MM.1S (cell line): ENCODE results near the gene MBD2.

Source experiments
- DNase-seq: peaks from one replicate; pipeline ENCODE4 v3.0.0-alpha.2; 2015
- H2AFZ ChIP-seq: fragments of 300-600 bp; sonication (generic); 2 replicates; pipeline ENCODE4 v1.6.0; 2016; ENCODE audit warnings: antibody characterized with exemption, low read length
- H3F3A ChIP-seq: fragments of 300-600 bp; sonication (generic); 2 replicates; pipeline ENCODE4 v1.6.1; 2016; ENCODE audit warnings: mild to moderate bottlenecking, antibody characterized with exemption, low read length, moderate library complexity, mixed read lengths; ENCODE audit not compliant: insufficient read depth
- H3K27ac ChIP-seq: fragments of 300-600 bp; sonication (generic); 2 replicates; pipeline ENCODE4 v1.5.1; 2016; ENCODE audit warnings: mild to moderate bottlenecking, low read length
- H3K27me3 ChIP-seq: fragments of 300-600 bp; sonication (generic); replicated peaks from 2 replicates; pipeline ENCODE4 v1.6.0; 2016; ENCODE audit warnings: low read length; ENCODE audit not compliant: insufficient read depth
- H3K36me3 ChIP-seq: fragments of 300-600 bp; sonication (generic); replicated peaks from 2 replicates; pipeline ENCODE4 v1.6.1; 2016; ENCODE audit warnings: mild to moderate bottlenecking, low read length, mixed read lengths; ENCODE audit not compliant: insufficient read depth
- H3K4me1 ChIP-seq: fragments of 300-600 bp; sonication (generic); 2 replicates; pipeline ENCODE4 v1.6.1; 2016; ENCODE audit warnings: low read length, mixed read lengths
- H3K4me2 ChIP-seq: fragments of 300-600 bp; sonication (generic); 2 replicates; pipeline ENCODE4 v1.6.0; 2016; ENCODE audit warnings: low read depth, low read length
- H3K4me3 ChIP-seq: fragments of 300-600 bp; sonication (generic); 2 replicates; pipeline ENCODE4 v1.5.1; 2016; ENCODE audit warnings: low read length, mixed read lengths
- H3K79me2 ChIP-seq: fragments of 300-600 bp; sonication (generic); 2 replicates; pipeline ENCODE4 v1.6.1; 2016; ENCODE audit warnings: mixed run types, low read length, mixed read lengths
- H3K9ac ChIP-seq: fragments of 300-600 bp; sonication (generic); 2 replicates; pipeline ENCODE4 v1.6.1; 2016; ENCODE audit warnings: low read length, mixed read lengths
- H3K9me2 ChIP-seq: fragments of 300-600 bp; sonication (generic); replicated peaks from 2 replicates; pipeline ENCODE4 v1.6.1; 2016; ENCODE audit warnings: mild to moderate bottlenecking, low read length, mixed read lengths; ENCODE audit not compliant: insufficient read depth
- H3K9me3 ChIP-seq: fragments of 300-600 bp; sonication (generic); replicated peaks from 2 replicates; pipeline ENCODE4 v1.6.1; 2016; ENCODE audit warnings: mild to moderate bottlenecking, low read length, mixed read lengths; ENCODE audit not compliant: insufficient read depth
- H4K20me1 ChIP-seq: fragments of 300-600 bp; sonication (generic); 2 replicates; pipeline ENCODE4 v1.6.1; 2016; ENCODE audit warnings: mild to moderate bottlenecking, low read length, moderate library complexity, mixed read lengths; ENCODE audit not compliant: insufficient read depth
- CTCF ChIP-seq: fragments of 300-600 bp; sonication (generic); IDR thresholded peaks from 2 replicates; pipeline ENCODE4 v1.5.1; 2016; ENCODE audit warnings: antibody characterized with exemption, low read length, mixed read lengths
- EZH2 ChIP-seq: fragments of 300-600 bp; sonication (generic); optimal IDR thresholded peaks from 2 replicates; pipeline ENCODE3; 2017; ENCODE audit warnings: low read depth, mild to moderate bottlenecking, antibody characterized with exemption, low read length, mixed read lengths
- EZH2phosphoT487 ChIP-seq: fragments of 300-600 bp; sonication (generic); IDR thresholded peaks from 2 replicates; pipeline ENCODE4 v1.6.1; 2018; ENCODE audit warnings: antibody characterized with exemption, low read length

The MBD2 gene

GRCh38 chr18:54192900-54193299 lies 31.6 kb downstream of the MBD2 start:
- Histone ChIP-seq H3K4me3 (no peak overlapping the region), H3F3A (no peaks in the 10 kb centered on the region), H3K27ac (no peak overlapping the region), H2AFZ (no peak overlapping the region), H3K36me3 (no peaks in the 10 kb centered on the region), H4K20me1 (no peaks in the 10 kb centered on the region), H3K4me1 (no peaks in the 10 kb centered on the region), H3K9ac (no peak overlapping the region), H3K9me2 (no peaks in the 10 kb centered on the region), H3K4me2 (no peak overlapping the region), H3K79me2 (peaks cover 73% of the 10 kb centered on the region), H3K27me3 (no peaks in the 10 kb centered on the region), H3K9me3 (no peaks in the 10 kb centered on the region)
- TF ChIP-seq EZH2 (no peak), CTCF (no peak), EZH2phosphoT487 (no peak)
- DNase-seq: no peak

GRCh38 chr18:54192415-54192814 lies 32.1 kb downstream of the MBD2 start:
- TF ChIP-seq CTCF (no peak), EZH2 (no peak), EZH2phosphoT487 (no peak)
- Histone ChIP-seq H3K36me3 (no peaks in the 10 kb centered on the region), H4K20me1 (no peaks in the 10 kb centered on the region), H3K9me2 (no peaks in the 10 kb centered on the region), H3K4me1 (no peaks in the 10 kb centered on the region), H3K79me2 (peaks cover 73% of the 10 kb centered on the region), H3K4me2 (no peak overlapping the region), H3K27me3 (no peaks in the 10 kb centered on the region), H3F3A (no peaks in the 10 kb centered on the region), H3K9ac (no peak overlapping the region), H3K27ac (no peak overlapping the region), H3K9me3 (no peaks in the 10 kb centered on the region), H2AFZ (no peak overlapping the region), H3K4me3 (no peak overlapping the region)
- DNase-seq: no peak

GRCh38 chr18:54191352-54191751 lies 33.1 kb downstream of the MBD2 start:
- Histone ChIP-seq H3K9ac (no peak overlapping the region), H3F3A (no peaks in the 10 kb centered on the region), H3K9me2 (no peaks in the 10 kb centered on the region), H3K4me2 (no peak overlapping the region), H3K4me3 (no peak overlapping the region), H4K20me1 (no peaks in the 10 kb centered on the region), H3K79me2 (peaks cover 71% of the 10 kb centered on the region), H3K27me3 (no peaks in the 10 kb centered on the region), H3K9me3 (no peaks in the 10 kb centered on the region), H3K4me1 (peaks cover 6% of the 10 kb centered on the region; the same call in 1 of the 2 replicates), H3K27ac (no peak overlapping the region), H2AFZ (no peak overlapping the region), H3K36me3 (no peaks in the 10 kb centered on the region)
- TF ChIP-seq EZH2phosphoT487 (no peak), EZH2 (no peak), CTCF (no peak)
- DNase-seq: no peak
